ENCODE measurements around the gene ONECUT3.
"Not testable (repeated sequence)": the region's sequence is repeated elsewhere in the genome, so short reads cannot be mapped to it uniquely, and the experiment has no call there.

Gene ONECUT3

GRCh38 chr19:1752757-1753728 is at the start of gene ONECUT3:
Gene ONECUT3, plus strand, starts transcription at chr19:1753506. Its CDS starts 157 bp downstream, at chr19:1753663.
- DNase-seq (ENCODE audit: low spot score): no peak

GRCh38 chr19:1704339-1704738 is 49.0 kb upstream of the ONECUT3 start:
- DNase-seq (ENCODE audit: low spot score): no peak

GRCh38 chr19:1705367-1705766 is 47.9 kb upstream of the ONECUT3 start:
- no peak for DNase-seq (ENCODE audit: low spot score)

- not testable (repeated sequence) for DNase-seq (ENCODE audit: low spot score)
These were observed 46.7 kb upstream of the ONECUT3 start for GRCh38 chr19:1706646-1707045.

- no peak for DNase-seq (ENCODE audit: low spot score)
These were observed 46.1 kb upstream of the ONECUT3 start for GRCh38 chr19:1707240-1707639.

GRCh38 chr19:1713170-1713569 is 40.1 kb upstream of the ONECUT3 start:
- no peak for DNase-seq (ENCODE audit: low spot score)

GRCh38 chr19:1715540-1715939 is 37.8 kb upstream of the ONECUT3 start:
- DNase-seq (ENCODE audit: low spot score): no peak

GRCh38 chr19:1717200-1717969 is 35.9 kb upstream of the ONECUT3 start:
- no peak for DNase-seq (ENCODE audit: low spot score)

GRCh38 chr19:1717970-1718264 is 35.4 kb upstream of the ONECUT3 start:
- DNase-seq (ENCODE audit: low spot score): no peak

GRCh38 chr19:1718420-1719291 is 34.6 kb upstream of the ONECUT3 start:
- no peak for DNase-seq (ENCODE audit: low spot score)

GRCh38 chr19:1719519-1719918 is 33.8 kb upstream of the ONECUT3 start:
- DNase-seq (ENCODE audit: low spot score): no peak

GRCh38 chr19:1720237-1720636 is 33.1 kb upstream of the ONECUT3 start:
- no peak for DNase-seq (ENCODE audit: low spot score)

- peak; percentile 43 for DNase-seq (ENCODE audit: low spot score)
These were observed 27.9 kb upstream of the ONECUT3 start for GRCh38 chr19:1725100-1726064.

- DNase-seq (ENCODE audit: low spot score): no peak
These were observed 24.3 kb upstream of the ONECUT3 start for GRCh38 chr19:1728816-1729567.

GRCh38 chr19:1729568-1729925 is 23.8 kb upstream of the ONECUT3 start:
- no peak for DNase-seq (ENCODE audit: low spot score)

- no peak for DNase-seq (ENCODE audit: low spot score)
These were observed 23.1 kb upstream of the ONECUT3 start for GRCh38 chr19:1730157-1730556.

GRCh38 chr19:1734321-1734966 is 18.9 kb upstream of the ONECUT3 start:
- DNase-seq (ENCODE audit: low spot score): no peak

- DNase-seq (ENCODE audit: low spot score): no peak
These were observed 17.0 kb upstream of the ONECUT3 start for GRCh38 chr19:1736280-1736679.

- DNase-seq (ENCODE audit: low spot score): no peak
These were observed 16.4 kb upstream of the ONECUT3 start for GRCh38 chr19:1736927-1737326.

All from LoVo (cell line).